SKM-1 (cell line): Measurements from ENCODE around the gene ZNF101.
A peak's percentile ranks its signal among the peaks of the same experiment; 100 is the strongest.

Experiments used
- DNase-seq: peaks from one replicate; lab custom pipeline; 2025; ENCODE audit not compliant: unreplicated experiment; lab: John Stamatoyannopoulos, UW

The ZNF101 gene

GRCh38 chr19:19668230-19669012, at the start of gene ZNF101:
Gene ZNF101, plus strand, starts transcription at chr19:19668839. Its CDS starts 125 bp downstream, at chr19:19668964.
- peak; percentile 83 for DNase-seq

GRCh38 chr19:19619181-19619848, 49.3 kb upstream of the ZNF101 start:
- DNase-seq: no peak

DNA sequence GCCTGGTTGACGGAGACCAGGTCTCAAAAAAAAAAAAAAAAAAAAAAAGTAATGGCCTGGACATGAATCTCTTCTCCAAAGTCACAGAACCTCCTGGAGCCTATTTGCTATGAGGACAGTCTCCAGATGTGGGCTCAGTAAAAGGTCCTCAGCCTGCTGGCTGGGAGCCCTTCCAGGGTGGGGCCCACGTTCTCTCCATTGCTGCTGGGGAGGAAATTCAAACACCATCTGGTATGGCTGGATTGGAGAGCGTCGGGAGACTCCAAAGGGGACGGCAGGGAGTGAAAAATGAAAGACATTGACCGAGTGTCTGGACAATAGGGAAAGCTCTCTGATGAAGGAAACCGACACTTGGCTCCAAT, 48.8 kb upstream of the ZNF101 start:
- no peak for DNase-seq

DNA sequence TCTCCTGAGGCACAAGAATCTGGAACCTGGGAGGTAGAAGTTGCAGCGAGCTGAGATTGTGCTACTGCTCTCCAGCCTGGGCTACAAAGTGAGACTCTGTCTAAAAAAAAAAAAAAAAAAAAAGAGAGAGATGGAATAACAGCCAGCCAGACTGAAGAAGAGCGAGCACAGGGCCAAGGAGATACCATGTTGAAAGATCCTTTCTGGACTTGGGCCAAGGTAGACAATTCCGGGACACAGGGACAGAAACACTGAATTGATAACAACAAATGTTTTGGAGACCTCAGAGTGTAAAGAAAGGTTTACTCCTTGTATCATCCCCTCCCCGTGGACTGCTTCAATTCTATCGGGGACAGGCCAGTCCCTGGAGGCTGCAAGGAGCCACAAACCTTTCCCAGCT, 45.3 kb upstream of the ZNF101 start:
- no peak for DNase-seq

DNA sequence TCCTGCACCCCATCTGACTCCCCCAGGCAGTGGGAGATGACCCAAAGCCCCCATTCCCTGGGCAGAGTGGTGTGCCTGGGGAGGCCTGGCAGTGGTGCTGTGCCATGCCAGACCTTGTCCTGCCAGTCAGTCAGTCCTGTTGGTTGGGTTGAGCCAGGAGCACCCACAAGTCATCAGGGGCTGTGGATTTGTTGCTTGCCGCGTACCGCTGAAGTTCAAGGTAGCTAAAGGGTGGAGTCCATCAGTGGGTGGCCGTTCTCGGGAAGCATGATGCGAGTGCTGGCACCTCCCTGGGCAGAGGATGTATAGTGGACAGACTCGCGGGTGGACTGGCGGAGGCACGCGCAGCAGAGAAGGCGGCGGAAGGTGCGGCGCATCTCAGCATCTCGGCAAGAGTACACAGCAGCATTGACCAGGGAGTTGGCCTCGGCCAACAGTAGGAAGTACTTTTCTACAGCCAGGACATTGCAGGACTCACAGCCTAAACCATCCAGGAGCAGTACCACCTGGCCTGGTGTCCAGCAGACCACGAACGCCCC, 44.5 kb upstream of the ZNF101 start:
- DNase-seq: no peak

- DNase-seq: no peak
These were observed 41.8 kb upstream of the ZNF101 start for GRCh38 chr19:19626516-19627472.

DNA sequence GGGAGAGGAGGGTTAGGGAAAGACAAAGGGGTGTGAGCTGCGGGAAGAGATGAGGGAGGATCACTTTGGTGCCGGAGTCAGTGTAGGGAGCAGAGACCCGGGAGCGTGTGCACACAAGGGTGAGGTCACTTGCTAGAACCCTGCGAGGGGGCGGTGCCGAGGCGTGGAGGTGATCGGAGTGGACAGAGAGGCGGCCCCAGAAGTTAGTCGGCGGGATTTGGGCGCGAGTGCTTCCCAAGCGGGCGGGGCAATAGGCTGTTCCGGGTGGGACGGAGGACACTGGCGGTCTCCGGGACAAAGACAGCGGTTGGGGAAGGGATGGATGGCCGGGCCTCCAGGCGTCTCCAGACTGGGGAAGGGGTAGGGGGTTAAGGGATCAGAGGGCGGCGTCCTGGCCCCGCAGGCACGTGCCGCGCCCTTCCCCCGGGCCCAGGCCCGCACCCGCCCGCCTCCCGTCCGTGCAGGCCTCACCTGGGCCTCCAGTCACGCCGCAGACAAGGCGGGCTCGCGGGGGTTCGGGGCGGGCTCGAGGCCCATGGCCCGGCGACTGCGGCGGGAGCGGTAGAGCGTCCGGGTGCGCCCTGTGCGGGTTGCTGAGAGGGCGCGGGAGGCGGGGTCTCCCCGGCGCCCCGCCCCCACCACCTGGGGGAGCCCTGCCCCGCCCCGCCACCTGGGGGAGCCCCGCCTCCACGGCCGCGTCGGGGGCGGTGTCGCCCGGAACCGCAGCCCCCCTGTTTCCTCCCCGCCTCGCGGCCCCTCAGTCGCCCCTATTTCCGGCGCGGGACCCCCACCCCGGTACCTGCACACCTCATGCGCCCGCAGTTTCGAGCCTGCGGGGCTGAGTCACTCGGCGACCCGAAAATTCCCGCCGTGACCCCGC, 40.8 kb upstream of the ZNF101 start, which contains the start of gene LPAR2:
TSS of gene LPAR2 (minus strand) at position 600 of the 880 bp plus-strand sequence. CDS start 945 bp downstream, outside the sequence.
- no peak for DNase-seq

GRCh38 chr19:19628501-19629134, 40.0 kb upstream of the ZNF101 start:
- no peak for DNase-seq

- no peak for DNase-seq
These were observed 38.6 kb upstream of the ZNF101 start for GRCh38 chr19:19630062-19630414.

DNA sequence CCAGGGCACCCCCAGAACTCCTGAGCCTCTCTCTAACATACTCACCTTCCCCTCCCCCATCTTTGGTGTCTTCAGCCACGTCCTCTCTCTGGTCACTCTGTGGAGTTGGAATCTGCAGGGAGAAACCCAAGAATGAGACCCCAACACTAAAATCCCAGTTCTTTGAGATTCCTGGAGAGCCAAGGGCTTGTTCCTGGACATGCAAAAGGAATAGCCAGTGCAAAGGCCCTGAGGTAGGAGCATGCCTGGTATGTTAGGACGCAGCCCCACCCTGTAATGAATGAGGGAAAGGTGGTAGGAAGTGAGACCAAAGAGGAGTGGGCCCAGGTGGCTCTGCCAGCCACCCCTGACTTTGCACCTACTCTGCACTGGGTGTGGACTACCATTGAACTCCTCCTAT, 38.2 kb upstream of the ZNF101 start:
- DNase-seq: no peak

DNA sequence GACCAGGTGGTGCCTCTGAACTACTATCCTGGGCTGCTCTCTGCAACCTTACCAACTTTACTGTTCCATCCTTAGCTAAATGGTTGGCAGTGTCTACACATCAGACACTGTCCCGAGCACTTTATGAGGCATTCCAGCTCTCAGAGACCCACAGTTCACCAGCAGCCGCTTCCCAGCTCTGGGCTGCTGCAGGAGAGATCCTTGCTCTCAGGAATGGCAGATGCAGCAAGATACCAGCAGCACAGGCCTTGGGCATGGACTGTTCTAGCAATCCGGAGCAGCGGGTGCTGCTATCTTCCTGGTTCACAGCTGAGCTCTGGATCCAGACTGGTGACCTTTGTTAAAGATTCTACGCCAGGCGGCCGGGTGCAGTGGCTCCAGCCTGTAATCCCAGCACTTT, 37.3 kb upstream of the ZNF101 start:
- no peak for DNase-seq

DNA sequence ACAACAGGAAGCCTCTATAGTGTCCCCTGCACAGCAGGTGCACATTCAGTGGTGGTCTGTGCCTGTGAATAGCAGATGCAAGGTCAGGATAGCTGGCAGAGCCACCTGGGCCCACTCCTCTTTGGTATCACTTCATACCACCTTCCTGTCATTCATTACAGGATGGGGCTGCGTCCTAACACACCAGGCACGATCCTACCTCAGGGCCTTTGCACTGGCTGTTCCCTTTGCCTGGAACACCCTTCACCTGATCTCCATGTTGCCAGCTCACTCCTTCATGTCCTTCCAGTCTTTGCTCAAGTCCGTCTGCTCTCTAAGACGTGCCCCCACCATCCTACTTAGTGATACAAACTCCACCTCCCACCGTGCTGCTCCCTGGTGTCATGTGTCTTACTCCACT, 36.0 kb upstream of the ZNF101 start:
- no peak for DNase-seq

- DNase-seq: no peak
These were observed 34.7 kb upstream of the ZNF101 start for GRCh38 chr19:19633711-19634515.

DNA sequence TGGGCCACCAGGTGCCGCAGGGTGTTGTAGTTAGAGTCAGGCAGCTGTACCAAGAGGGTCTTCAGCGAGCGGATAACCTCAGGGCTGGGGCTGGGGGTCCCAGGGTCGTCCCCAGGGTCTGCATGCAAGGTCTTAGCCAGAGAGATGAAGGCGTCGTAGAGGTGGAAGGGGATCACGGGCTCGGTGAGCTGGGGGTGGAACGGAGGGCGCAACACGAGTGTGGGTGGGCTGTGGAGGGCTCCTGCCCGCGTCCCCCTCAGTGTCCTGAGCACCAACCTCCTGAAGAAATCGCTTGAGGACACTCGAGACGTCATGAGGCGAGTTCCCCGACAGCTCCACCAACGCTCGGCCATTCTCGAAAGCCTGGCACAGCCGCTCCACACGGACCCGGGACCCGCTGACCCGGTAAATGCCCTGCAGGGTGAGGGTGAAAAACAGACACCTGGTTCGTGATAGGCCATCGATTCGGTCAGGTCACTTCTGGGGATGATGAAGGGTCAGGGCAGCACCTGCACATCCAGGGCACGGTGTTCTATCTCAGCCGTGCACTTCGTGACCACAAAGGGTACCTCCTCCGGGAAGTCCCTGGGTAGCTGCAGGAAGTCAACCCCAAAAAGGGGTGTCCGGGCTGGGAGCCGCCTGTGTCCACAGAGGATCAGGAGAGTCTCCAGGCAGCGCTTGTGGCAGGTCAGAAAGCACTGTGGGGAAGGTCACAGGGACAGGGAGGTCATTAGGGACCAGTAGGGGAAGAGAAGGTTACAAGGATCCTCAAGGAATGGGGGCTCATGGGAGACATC, 33.9 kb upstream of the ZNF101 start:
- DNase-seq: no peak

DNA sequence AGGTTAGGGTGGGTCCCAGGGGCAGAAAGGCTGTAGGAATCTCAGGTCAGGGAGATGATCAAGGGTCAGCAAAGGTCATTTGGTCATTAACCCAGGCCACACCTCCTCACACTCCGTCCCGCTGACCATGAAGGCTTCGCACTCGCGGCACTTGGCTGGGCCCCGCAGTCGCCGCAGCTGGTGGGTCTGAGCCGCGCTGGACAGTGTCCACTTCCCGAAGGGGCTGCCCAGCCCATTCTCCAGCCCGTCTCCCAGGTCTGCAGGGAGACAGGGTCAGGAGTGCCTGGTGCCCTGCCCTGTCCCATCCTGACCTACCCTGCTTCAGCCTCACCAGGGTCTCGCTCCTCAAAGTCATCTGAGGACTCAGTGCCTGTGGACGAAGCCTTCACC, 33.3 kb upstream of the ZNF101 start:
- DNase-seq: no peak

DNA sequence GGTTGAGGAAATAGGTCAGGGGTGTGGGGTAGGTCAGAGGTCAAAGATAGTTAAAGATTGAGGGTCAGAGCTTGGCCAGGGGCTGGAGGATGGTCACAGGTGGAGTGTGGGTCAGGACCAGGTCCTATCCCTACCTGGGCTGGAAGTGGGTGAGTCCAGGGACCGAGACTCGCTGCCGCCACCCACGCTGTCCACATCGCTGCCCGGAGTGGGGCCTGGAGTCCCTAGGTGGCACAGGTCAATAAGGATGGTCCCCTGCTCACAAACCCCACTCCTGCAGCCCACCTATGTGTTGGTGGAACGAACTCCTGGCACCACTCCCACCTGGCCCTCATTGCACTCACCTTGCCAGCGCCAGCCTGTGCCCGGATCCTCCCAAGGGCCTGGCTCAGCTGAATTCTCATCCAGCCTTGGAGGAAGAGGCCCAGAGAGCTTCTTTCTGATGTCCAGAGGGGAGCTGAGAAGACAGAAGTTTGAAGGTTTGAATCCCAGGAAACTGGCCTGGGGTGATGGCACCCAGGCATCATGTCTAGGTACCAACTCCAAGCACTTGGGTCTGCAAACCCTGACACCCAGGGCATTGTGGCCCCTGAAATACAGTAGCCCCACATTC, 32.0 kb upstream of the ZNF101 start:
- DNase-seq: no peak

DNA sequence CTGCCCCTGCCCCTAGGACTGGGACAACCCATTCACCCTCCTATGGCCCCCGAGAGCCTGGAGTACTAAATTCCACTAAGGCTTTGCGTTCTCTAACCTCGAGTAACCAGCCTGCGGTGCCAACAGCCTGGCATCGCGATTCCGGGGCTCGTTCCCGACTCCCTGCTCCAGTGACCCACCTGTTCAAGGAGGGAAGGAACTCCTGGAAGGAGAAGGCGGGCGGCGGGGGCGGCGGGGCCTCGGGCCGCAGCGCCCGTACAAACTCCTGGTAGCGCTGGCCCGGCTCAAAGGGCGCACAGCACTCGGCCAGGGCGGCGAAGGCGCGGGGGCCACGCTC, 31.5 kb upstream of the ZNF101 start:
- no peak for DNase-seq
